Left colon (tissue), 2 donors: ENCODE results near the gene PNRC2. TPM values are rescaled to one million over a fixed set of nuclear protein-coding genes. Genes with fewer than 3 reads are reported as not detected.
"Not testable (repeated sequence)": the region's sequence is repeated elsewhere in the genome, so short reads cannot be mapped to it uniquely, and the experiment has no call there.

Source experiments
- ATAC-seq: fragments of 200-7000 bp; cut with Tn5 transposase; one replicate; pipeline ENCODE4 v1.9.1; 2020; ENCODE audit warnings: mild to moderate bottlenecking, moderate library complexity
- DNase-seq, 2 donors: peaks; one replicate each; pipeline ENCODE4 v3.0.0-alpha.2; 2020
- intact Hi-C, 2 donors: fragments of 100-400 bp; cut with DNase I in 1 of 2; cut with micrococcal nuclease in 1 of 2; formaldehyde crosslinking; loops; one replicate each; pipeline versions ENCODE4 v1.11.2 to v1.14.0; 2022; cut with DNase I, micrococcal nuclease
- total RNA-seq, 2 donors: library from RNA; stranded (reverse); fragmentation: NEBNext Ultra II Directional; extraction: Animal tissue kit (Norgen Biotek cat#: 25700); gene quantifications; one replicate each; pipeline ENCODE4 v1.2.1, GENCODE V29; 2021
- donor health status: DM: no; HTN: no; CAD: no.
- donor health status: DM: yes; HTN: yes; CAD: no.

Gene PNRC2
- total RNA-seq, 2 donors from 2014 or later: 111 to 156 TPM

DNA sequence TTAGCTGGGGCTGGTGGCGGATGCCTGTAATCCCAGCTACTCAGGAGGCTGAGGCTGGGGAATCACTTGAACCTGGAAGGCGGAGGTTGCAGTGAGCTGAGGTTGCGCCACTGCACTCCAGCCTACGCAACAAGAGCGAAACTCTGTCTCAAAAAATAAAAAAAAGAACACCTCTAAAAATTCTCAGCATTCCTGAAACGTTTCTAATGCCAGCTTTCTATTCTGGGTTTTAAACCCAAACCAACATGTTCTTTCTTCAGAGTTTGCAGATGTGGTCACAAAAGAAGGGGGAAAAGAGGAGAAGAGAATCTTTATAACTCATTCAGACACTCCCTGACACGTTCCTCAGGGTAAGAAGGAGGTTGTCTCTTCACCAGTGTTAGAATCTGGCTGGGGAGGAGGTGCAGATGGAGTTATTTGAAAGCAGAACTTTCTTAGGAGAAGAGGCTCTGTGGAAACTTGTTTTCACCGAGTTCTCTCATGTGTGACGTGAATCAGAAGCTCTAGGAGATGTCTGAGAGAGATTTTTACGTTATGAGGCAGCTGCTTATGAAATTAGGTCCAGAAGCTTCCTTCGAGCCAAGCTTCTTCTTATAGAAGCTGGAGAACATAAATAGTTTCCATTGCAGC is 28.7 kb upstream of the PNRC2 start:
- intact Hi-C loops: no loop called here
- DNase-seq: no peak
- ATAC-seq: no peak

GRCh38 chr1:23931491-23931880 is 28.1 kb upstream of the PNRC2 start:
- ATAC-seq (no peak), DNase-seq (no peak)
- intact Hi-C loops: no loop called here

- DNase-seq (no peak), ATAC-seq (no peak)
- intact Hi-C loops: no loop called here
Observed at GRCh38 chr1:23936481-23937176, 23.0 kb upstream of the PNRC2 start.

DNA sequence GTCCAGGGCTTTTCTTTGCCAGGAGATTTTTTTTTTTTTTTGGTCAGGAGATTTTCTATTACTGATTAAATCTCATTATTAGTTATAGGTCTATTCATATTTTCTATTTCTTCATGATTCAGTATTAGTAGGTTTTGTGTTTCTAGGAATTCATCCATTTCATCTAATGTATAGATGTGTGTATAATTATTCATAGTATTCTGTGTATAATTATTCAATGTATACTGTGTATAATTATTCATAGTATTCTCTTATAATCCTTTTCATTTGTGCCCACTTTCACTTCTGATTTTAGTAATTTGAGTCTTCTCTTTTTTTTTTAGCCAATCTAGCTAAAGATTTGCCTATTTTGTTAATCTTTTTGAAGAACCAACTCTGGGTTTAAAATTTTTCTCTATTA is 12.3 kb upstream of the PNRC2 start:
- intact Hi-C loops: no loop called here
- DNase-seq (no peak), ATAC-seq (no peak)

GRCh38 chr1:23953020-23953419 is 6.6 kb upstream of the PNRC2 start:
- DNase-seq (no peak), ATAC-seq (no peak)
- intact Hi-C loops: loop anchor here in 1 of 2 donors (10.0 kb wide), 1 partner anchor 72 kb away; no protein-coding TSS in a partner anchor

- DNase-seq: peak; percentile 64 to 77
- ATAC-seq: peak; percentile 30
- intact Hi-C loops: loop anchor here in 1 of 2 donors (10.0 kb wide), 1 partner anchor 68 kb away; no protein-coding TSS in a partner anchor
Observed at GRCh38 chr1:23957096-23957495, 2.5 kb upstream of the PNRC2 start.

- intact Hi-C loops: loop anchor here in 1 of 2 donors (10.0 kb wide), 1 partner anchor 67 kb away; no protein-coding TSS in a partner anchor
- ATAC-seq: not testable (repeated sequence)
- peak; percentile 36 to 37 for DNase-seq
Observed at GRCh38 chr1:23958040-23958809, 1.4 kb upstream of the PNRC2 start.

DNA sequence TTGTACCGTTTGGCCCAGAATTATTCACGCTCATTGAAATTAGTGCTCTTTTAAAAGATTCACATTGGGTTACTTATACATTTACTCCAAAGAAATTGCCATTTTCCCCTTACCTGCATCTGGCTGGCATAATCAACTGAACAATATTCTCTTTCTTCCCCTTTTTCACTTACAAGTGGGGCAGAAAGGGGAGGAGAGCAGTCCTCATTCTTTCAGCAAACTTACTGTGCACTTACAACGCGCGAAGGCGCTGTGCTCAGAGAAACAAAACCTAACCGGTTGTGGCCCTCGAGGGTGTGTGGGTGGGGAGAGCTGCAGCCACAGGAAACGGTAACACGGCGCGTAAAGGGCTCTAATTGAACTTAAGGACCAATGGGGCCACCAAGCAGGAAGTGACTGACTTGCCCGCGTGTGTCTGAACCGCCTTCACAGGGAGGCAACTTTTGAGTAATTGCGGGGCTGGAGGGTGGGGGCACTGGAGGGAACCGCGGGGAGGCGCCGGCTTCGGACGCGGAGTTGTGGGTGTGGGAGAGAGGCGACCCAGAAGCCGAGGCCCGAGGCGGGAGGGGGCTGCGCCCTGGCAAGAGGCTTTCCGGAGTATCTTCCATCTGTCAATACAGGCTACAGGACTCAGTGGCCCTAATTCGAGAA is 693 bp upstream of the PNRC2 start:
- intact Hi-C loops: loop anchor here in 1 of 2 donors (10.0 kb wide), 1 partner anchor 66 kb away; no protein-coding TSS in a partner anchor
- DNase-seq (peak; percentile 89 to 94), ATAC-seq (peak; percentile 80)

GRCh38 chr1:23960291-23961020 is 828 bp downstream of the PNRC2 start:
- intact Hi-C loops: no loop called here
- ATAC-seq (no peak), DNase-seq (no peak)

DNA sequence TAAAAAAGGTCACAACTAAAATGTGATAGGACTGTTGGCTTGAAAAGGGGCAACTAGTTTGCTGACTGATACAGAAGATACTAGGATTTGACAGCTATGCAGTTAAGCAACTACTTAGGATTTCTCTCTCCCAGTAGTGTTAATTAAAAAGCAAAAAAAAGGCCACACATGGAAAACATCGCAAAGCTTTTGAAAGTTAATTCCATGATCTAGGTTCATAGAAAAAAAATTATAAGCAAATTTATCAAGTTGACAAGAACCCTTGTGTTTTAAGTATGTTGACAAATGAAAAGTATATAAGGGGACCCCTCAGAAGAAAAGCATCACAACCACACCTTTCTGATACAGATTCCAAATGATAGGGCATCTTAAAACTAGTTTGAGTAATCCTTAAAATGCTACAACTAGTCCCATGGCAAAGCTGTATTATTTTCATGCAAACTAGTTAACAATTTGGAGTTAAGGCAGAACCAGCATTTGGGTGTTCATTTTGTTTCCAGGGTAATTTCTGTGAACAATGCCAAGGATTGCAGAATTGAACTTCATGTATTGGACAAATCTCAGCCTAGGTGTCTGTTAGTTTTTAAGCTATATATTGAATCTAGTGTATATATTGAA is 4.1 kb downstream of the PNRC2 start:
- ATAC-seq: no peak
- no peak for DNase-seq
- intact Hi-C loops: no loop called here

GRCh38 chr1:23964235-23964668 is 4.6 kb downstream of the PNRC2 start:
- intact Hi-C loops: no loop called here
- ATAC-seq (no peak), DNase-seq (no peak)

GRCh38 chr1:23964790-23965740 is 5.4 kb downstream of the PNRC2 start:
- intact Hi-C loops: no loop called here
- ATAC-seq (peak; percentile 18), DNase-seq (no peak)

DNA sequence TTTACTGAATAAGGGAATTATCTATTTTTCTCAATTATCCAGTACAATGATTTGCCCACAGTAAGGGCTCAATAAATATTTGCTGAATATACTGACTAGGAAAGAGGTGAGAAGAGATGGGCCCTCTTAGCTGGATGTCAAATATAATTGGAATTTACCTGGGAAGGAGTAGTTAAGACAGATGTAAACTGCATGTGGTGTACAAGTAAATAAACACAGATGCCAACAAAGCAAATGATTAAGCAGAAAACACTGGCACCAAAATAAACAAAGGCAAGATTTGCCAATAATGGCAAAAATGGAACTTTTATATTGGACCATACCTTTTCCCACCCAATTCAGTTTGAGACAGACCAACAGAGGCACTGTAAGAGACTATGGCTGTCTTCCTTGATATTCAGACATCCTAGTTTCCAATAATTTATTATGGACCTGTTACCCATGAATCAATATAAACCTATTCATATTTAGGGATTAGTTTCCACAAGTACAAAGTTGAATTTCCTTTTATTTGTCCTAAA is 7.4 kb downstream of the PNRC2 start:
- no peak for DNase-seq
- no peak for ATAC-seq
- intact Hi-C loops: no loop called here

- ATAC-seq: no peak
- intact Hi-C loops: no loop called here
Observed at GRCh38 chr1:23967871-23968270, 8.2 kb downstream of the PNRC2 start.

GRCh38 chr1:23977187-23977853 is 17.7 kb downstream of the PNRC2 start:
- DNase-seq (no peak), ATAC-seq (no peak)
- intact Hi-C loops: no loop called here

More at GRCh38 chr1:23967871-23968270, 8.2 kb downstream of the PNRC2 start:
- DNase-seq: no peak

- DNase-seq: no peak
- ATAC-seq: no peak
- intact Hi-C loops: no loop called here
Observed at GRCh38 chr1:23977854-23978191, 18.2 kb downstream of the PNRC2 start.
